HAP-1 (cell line): Measurements from ENCODE around the gene HSPB2.
"Not testable (repeated sequence)": the region's sequence is repeated elsewhere in the genome, so short reads cannot be mapped to it uniquely, and the experiment has no call there.

ENCODE experiments used
- DNase-seq, 2 experiments: peaks; one replicate each; pipeline ENCODE4 v3.0.0-alpha.2; 2016 to 2020; ENCODE audit warnings: low spot score in 2 of 2
- H3K27me3 ChIP-seq: fragments of 250-450 bp; sonication (Bioruptor Pico); 2 replicates; pipeline ENCODE4 v1.5.1; 2020; ENCODE audit warnings: low read depth, mild to moderate bottlenecking, moderate library complexity
- H3K36me3 ChIP-seq: fragments of 250-450 bp; sonication (Bioruptor Pico); replicated peaks from 2 replicates; pipeline ENCODE4 v1.5.1; 2020; ENCODE audit warnings: mild to moderate bottlenecking
- H3K4me1 ChIP-seq: fragments of 250-450 bp; sonication (Bioruptor Pico); 2 replicates; pipeline ENCODE4 v1.5.1; 2020; ENCODE audit warnings: mild to moderate bottlenecking
- H3K4me3 ChIP-seq: fragments of 250-450 bp; sonication (Bioruptor Pico); 2 replicates; pipeline ENCODE4 v1.5.1; 2020; ENCODE audit warnings: mild to moderate bottlenecking, moderate library complexity
- H3K9me3 ChIP-seq: fragments of 250-450 bp; sonication (Bioruptor Pico); 2 replicates; pipeline ENCODE4 v1.5.1; 2020; ENCODE audit warnings: mild to moderate bottlenecking, moderate library complexity
- in situ Hi-C: fragments of 300-500 bp; cut with MboI; formaldehyde crosslinking; loops from 3 replicates; pipeline ENCODE4 v1.14.3; 2020; ENCODE audit warnings: low sequenced_read_pairs, inconsistent platforms, mixed read lengths

HSPB2 gene

GRCh38 chr11:111921541-111922230, 9.2 kb downstream of the HSPB2 start:
- Histone ChIP-seq H3K4me1 (peaks cover 7% of the 10 kb centered on the region), H3K4me3 (no peak overlapping the region), H3K36me3 (no peaks in the 10 kb centered on the region), H3K27me3 (no peaks in the 10 kb centered on the region), H3K9me3 (no peaks in the 10 kb centered on the region)
- no peak for DNase-seq
- in situ Hi-C loops = no loop called here

- in situ Hi-C loops = no loop called here
- no peak for DNase-seq
Measured at GRCh38 chr11:111922803-111923202, 10.3 kb downstream of the HSPB2 start.

GRCh38 chr11:111923351-111923788, 10.8 kb downstream of the HSPB2 start:
- H3K4me1 ChIP-seq = peaks cover 12% of the 10 kb centered on the region
- in situ Hi-C loops = no loop called here
- H3K27me3 ChIP-seq = no peaks in the 10 kb centered on the region
- H3K9me3 ChIP-seq = no peaks in the 10 kb centered on the region
- H3K4me3 ChIP-seq = no peak overlapping the region
- no peak for DNase-seq
- no peaks in the 10 kb centered on the region for H3K36me3 ChIP-seq

More at GRCh38 chr11:111922803-111923202, 10.3 kb downstream of the HSPB2 start:
- Histone ChIP-seq H3K4me1 (peaks cover 12% of the 10 kb centered on the region), H3K9me3 (no peaks in the 10 kb centered on the region), H3K4me3 (no peak overlapping the region), H3K36me3 (no peaks in the 10 kb centered on the region), H3K27me3 (no peaks in the 10 kb centered on the region)

GRCh38 chr11:111923951-111924350, 11.4 kb downstream of the HSPB2 start:
- in situ Hi-C loops = no loop called here

GRCh38 chr11:111925953-111926352, 13.4 kb downstream of the HSPB2 start:
- H3K36me3 ChIP-seq = no peaks in the 10 kb centered on the region
- H3K4me3 ChIP-seq = no peak overlapping the region
- H3K9me3 ChIP-seq = no peaks in the 10 kb centered on the region
- no peaks in the 10 kb centered on the region for H3K27me3 ChIP-seq
- DNase-seq = no peak
- in situ Hi-C loops = no loop called here
- H3K4me1 ChIP-seq = peaks cover 12% of the 10 kb centered on the region

More at GRCh38 chr11:111923951-111924350, 11.4 kb downstream of the HSPB2 start:
- Histone ChIP-seq H3K4me1 (peaks cover 12% of the 10 kb centered on the region), H3K36me3 (no peaks in the 10 kb centered on the region), H3K4me3 (no peak overlapping the region), H3K27me3 (no peaks in the 10 kb centered on the region), H3K9me3 (no peaks in the 10 kb centered on the region)
- no peak for DNase-seq

- Histone ChIP-seq H3K27me3 (no peaks in the 10 kb centered on the region), H3K4me3 (peak overlapping the region; percentile 20), H3K9me3 (no peaks in the 10 kb centered on the region), H3K36me3 (no peaks in the 10 kb centered on the region), H3K4me1 (peaks cover 14% of the 10 kb centered on the region)
- DNase-seq = peak; percentile 89 to 97
- in situ Hi-C loops = no loop called here
Measured at GRCh38 chr11:111926505-111927391, 14.2 kb downstream of the HSPB2 start.

- no peak overlapping the region for H3K4me3 ChIP-seq
- H3K9me3 ChIP-seq = no peaks in the 10 kb centered on the region
- H3K4me1 ChIP-seq = peaks cover 22% of the 10 kb centered on the region
- DNase-seq = no peak
- H3K27me3 ChIP-seq = no peaks in the 10 kb centered on the region
- no peaks in the 10 kb centered on the region for H3K36me3 ChIP-seq
- in situ Hi-C loops = no loop called here
Measured at GRCh38 chr11:111930472-111930871, 17.9 kb downstream of the HSPB2 start.

GRCh38 chr11:111932611-111932950, 20.0 kb downstream of the HSPB2 start:
- H3K9me3 ChIP-seq = no peaks in the 10 kb centered on the region
- in situ Hi-C loops = no loop called here
- no peak for DNase-seq

GRCh38 chr11:111933176-111933575, 20.6 kb downstream of the HSPB2 start:
- in situ Hi-C loops, H3K4me3 ChIP-seq, H3K36me3 ChIP-seq, H3K9me3 ChIP-seq, DNase-seq, H3K27me3 ChIP-seq: not testable (repeated sequence)
- H3K4me1 ChIP-seq = peaks cover 23% of the 10 kb centered on the region

More at GRCh38 chr11:111932611-111932950, 20.0 kb downstream of the HSPB2 start:
- Histone ChIP-seq H3K27me3 (no peaks in the 10 kb centered on the region), H3K4me3 (no peak overlapping the region), H3K36me3 (no peaks in the 10 kb centered on the region), H3K4me1 (peaks cover 23% of the 10 kb centered on the region)

GRCh38 chr11:111933872-111934271, 21.3 kb downstream of the HSPB2 start:
- no peaks in the 10 kb centered on the region for H3K36me3 ChIP-seq
- no peak for DNase-seq
- H3K4me1 ChIP-seq = peaks cover 23% of the 10 kb centered on the region
- H3K27me3 ChIP-seq = no peaks in the 10 kb centered on the region
- no peaks in the 10 kb centered on the region for H3K9me3 ChIP-seq
- no peak overlapping the region for H3K4me3 ChIP-seq
- in situ Hi-C loops = no loop called here

- DNase-seq = no peak
- Histone ChIP-seq H3K4me3 (no peak overlapping the region), H3K27me3 (no peaks in the 10 kb centered on the region), H3K9me3 (no peaks in the 10 kb centered on the region), H3K36me3 (no peaks in the 10 kb centered on the region), H3K4me1 (peaks cover 23% of the 10 kb centered on the region)
- in situ Hi-C loops = no loop called here
Measured at GRCh38 chr11:111934306-111934705, 21.8 kb downstream of the HSPB2 start.

GRCh38 chr11:111935317-111936039, 22.9 kb downstream of the HSPB2 start:
- DNase-seq = no peak
- H3K4me3 ChIP-seq = no peak overlapping the region
- no peaks in the 10 kb centered on the region for H3K9me3 ChIP-seq
- peaks cover 23% of the 10 kb centered on the region for H3K4me1 ChIP-seq
- in situ Hi-C loops = no loop called here
- no peaks in the 10 kb centered on the region for H3K36me3 ChIP-seq
- no peaks in the 10 kb centered on the region for H3K27me3 ChIP-seq

GRCh38 chr11:111936040-111936540, 23.6 kb downstream of the HSPB2 start:
- Histone ChIP-seq H3K36me3 (no peaks in the 10 kb centered on the region), H3K4me1 (peaks cover 23% of the 10 kb centered on the region), H3K4me3 (no peak overlapping the region; the same call in 1 of the 2 replicates), H3K9me3 (no peaks in the 10 kb centered on the region), H3K27me3 (no peaks in the 10 kb centered on the region)
- DNase-seq = no peak
- in situ Hi-C loops = no loop called here
